ENCODE data around the gene CDHR1.

- no peak for TF ChIP-seq CSDC2 (CRISPR knock-in tag; IDR thresholded peaks at IDR 0.05)
- TF ChIP-seq PATZ1 (CRISPR knock-in tag; IDR thresholded peaks at IDR 0.05; ENCODE audit: borderline replicate concordance), result no peak
- no peak for TF ChIP-seq ZNF70 (CRISPR knock-in tag; IDR thresholded peaks at IDR 0.05)
- TF ChIP-seq TSHZ2 (CRISPR knock-in tag; IDR thresholded peaks at IDR 0.05), result no peak
- no peak for TF ChIP-seq RARB (CRISPR knock-in tag; IDR thresholded peaks at IDR 0.05)
- TF ChIP-seq OSR1 (CRISPR knock-in tag; IDR thresholded peaks at IDR 0.05), result no peak
- TF ChIP-seq ESRRG (CRISPR knock-in tag; IDR thresholded peaks at IDR 0.05), result no peak
- no peak for TF ChIP-seq PPARA (CRISPR knock-in tag; IDR thresholded peaks at IDR 0.05; ENCODE audit: borderline replicate concordance)
- TF ChIP-seq CREB5 (CRISPR knock-in tag; IDR thresholded peaks at IDR 0.05; ENCODE audit: low read depth), result no peak
These were observed 47.0 kb downstream of the CDHR1 start, which contains the start of gene LRIT1 for GRCh38 chr10:84241185-84241790.

Data from SK-N-SH treated with all-trans-retinoic acid at 6 μM for 48 hours (cell line).